ENCODE results near the gene SLC49A3. TPM values are rescaled to one million over a fixed set of nuclear protein-coding genes. Genes with fewer than 3 reads are reported as not detected.

The SLC49A3 gene
- total RNA-seq, 1 donor from 2014 or later = 14.6 TPM

GRCh38 chr4:661231-661630 lies 27.7 kb downstream of the SLC49A3 start:
- intact Hi-C loops (cut with DNase I) = no loop called here
- ATAC-seq (ENCODE audit: poor library complexity) = no peak
- no peak for DNase-seq

GRCh38 chr4:660401-660800 lies 28.6 kb downstream of the SLC49A3 start:
- no peak for DNase-seq
- intact Hi-C loops (cut with DNase I) = no loop called here

GRCh38 chr4:659851-660250 lies 29.1 kb downstream of the SLC49A3 start:
- DNase-seq = no peak
- intact Hi-C loops (cut with DNase I) = no loop called here
- no peak for ATAC-seq (ENCODE audit: poor library complexity)

More at GRCh38 chr4:660401-660800, 28.6 kb downstream of the SLC49A3 start:
- no peak for ATAC-seq (ENCODE audit: poor library complexity)

- DNase-seq (peak; percentile 35), ATAC-seq (ENCODE audit: poor library complexity) (no peak)
- intact Hi-C loops (cut with DNase I) = no loop called here
Observed at GRCh38 chr4:658681-659667, 30.0 kb downstream of the SLC49A3 start.

GRCh38 chr4:657834-658667 lies 30.9 kb downstream of the SLC49A3 start:
- ATAC-seq (ENCODE audit: poor library complexity) (no peak), DNase-seq (peak; percentile 34)
- intact Hi-C loops (cut with DNase I) = no loop called here

- intact Hi-C loops (cut with DNase I) = no loop called here
- no peak for DNase-seq
Observed at GRCh38 chr4:657338-657833, 31.6 kb downstream of the SLC49A3 start.

GRCh38 chr4:656436-657337 lies 32.3 kb downstream of the SLC49A3 start:
- intact Hi-C loops (cut with DNase I) = no loop called here
- ATAC-seq (ENCODE audit: poor library complexity) (no peak), DNase-seq (peak; percentile 42)

More at GRCh38 chr4:657338-657833, 31.6 kb downstream of the SLC49A3 start:
- no peak for ATAC-seq (ENCODE audit: poor library complexity)

GRCh38 chr4:655464-656151 lies 33.3 kb downstream of the SLC49A3 start:
- intact Hi-C loops (cut with DNase I) = no loop called here
- DNase-seq = no peak
- ATAC-seq (ENCODE audit: poor library complexity) = no peak

- intact Hi-C loops (cut with DNase I) = no loop called here
- ATAC-seq (ENCODE audit: poor library complexity) (no peak), DNase-seq (no peak)
Observed at GRCh38 chr4:654871-655463, 34.0 kb downstream of the SLC49A3 start.

- no peak for DNase-seq
- no peak for ATAC-seq (ENCODE audit: poor library complexity)
- intact Hi-C loops (cut with DNase I) = no loop called here
Observed at GRCh38 chr4:654503-654845, 34.5 kb downstream of the SLC49A3 start.

GRCh38 chr4:653831-654502 lies 35.0 kb downstream of the SLC49A3 start:
- ATAC-seq (ENCODE audit: poor library complexity) = no peak
- no peak for DNase-seq
- intact Hi-C loops (cut with DNase I) = no loop called here

- DNase-seq (no peak), ATAC-seq (ENCODE audit: poor library complexity) (no peak)
- intact Hi-C loops (cut with DNase I) = no loop called here
Observed at GRCh38 chr4:653080-653821, 35.7 kb downstream of the SLC49A3 start.

- intact Hi-C loops (cut with DNase I) = no loop called here
- DNase-seq = no peak
- no peak for ATAC-seq (ENCODE audit: poor library complexity)
Observed at GRCh38 chr4:651884-652642, 36.9 kb downstream of the SLC49A3 start.

GRCh38 chr4:650951-651883 lies 37.7 kb downstream of the SLC49A3 start:
- ATAC-seq (ENCODE audit: poor library complexity) (no peak), DNase-seq (no peak)
- intact Hi-C loops (cut with DNase I) = no loop called here

GRCh38 chr4:650461-650860 lies 38.5 kb downstream of the SLC49A3 start:
- intact Hi-C loops (cut with DNase I) = no loop called here
- no peak for DNase-seq
- ATAC-seq (ENCODE audit: poor library complexity) = no peak
